Spleen (tissue), 7 donors: ENCODE results near the gene CRYM.

Experiments used
- CTCF ChIP-seq, 11 experiments: fragments of 200-600 bp in 7 of 11; fragments of 450-650 bp in 4 of 11; sonication (generic) in 4 of 11; IDR thresholded peaks in 8 of 11; conservative IDR thresholded peaks in 3 of 11; 1 replicate in 7 of 11; 2 replicates in 4 of 11; pipeline versions ENCODE4 v1.4.0 to v1.8.0; 2016 to 2021; ENCODE audit warnings: antibody characterized with exemption in 11 of 11, inconsistent platforms in 4 of 11, mild to moderate bottlenecking in 1 of 11
- POLR2A ChIP-seq, 3 donors: fragments of 450-650 bp; IDR thresholded peaks; one replicate each; pipeline ENCODE4 v1.5.1; 2017; ENCODE audit warnings: antibody characterized with exemption in 3 of 3, mild to moderate bottlenecking in 1 of 3
- POLR2AphosphoS5 ChIP-seq, 3 donors: sonication (generic); formaldehyde crosslinking; IDR thresholded peaks; one replicate each; pipeline ENCODE4 v1.5.1; 2017; ENCODE audit warnings: antibody characterized with exemption in 3 of 3
- donor health status: DM: no; HTN: no; CAD: no; lungs with moderate emphysema.
- donor health status: DM: no; HTN: no; CAD: no.
- donor health status: DM: no; HTN: no; CAD: no.

- TF ChIP-seq CTCF (IDR thresholded peaks at IDR 0.05 in 8 of 11, conservative IDR thresholded peaks at IDR 0.05 in 3 of 11) (no peak), POLR2A (IDR thresholded peaks at IDR 0.05) (no peak), POLR2AphosphoS5 (IDR thresholded peaks at IDR 0.05) (no peak)
Observed at GRCh38 chr16:21228361-21228872, 49.7 kb downstream of the CRYM start.
